Astrocyte (in vitro differentiated cells and primary cell): ENCODE results near the gene ARHGAP21.

Experiments used
- CTCF ChIP-seq: IDR thresholded peaks from 2 replicates; pipeline ENCODE4 v1.5.1; 2011; ENCODE audit warnings: low read depth, mild to moderate bottlenecking, inconsistent platforms, low read length, moderate library complexity; ENCODE audit not compliant: insufficient read depth
- EZH2 ChIP-seq: IDR thresholded peaks from 2 replicates; pipeline ENCODE4 v1.6.1; 2012; ENCODE audit warnings: mild to moderate bottlenecking, low read length, inconsistent platforms; ENCODE audit not compliant: insufficient read depth

- TF ChIP-seq CTCF (no peak), EZH2 (no peak)
These were observed 20.0 kb downstream of the ARHGAP21 start for GRCh38 chr10:24703700-24704099.
